NT2/D1 (cell line): ENCODE data around the gene FBXL22.

Experiments used
- DNase-seq: peaks from one replicate; pipeline ENCODE4 v3.0.0-alpha.2; 2011; ENCODE audit warnings: low read depth, low spot score
- H3K27me3 ChIP-seq: 2 replicates; pipeline ENCODE4 v1.6.0; 2011; ENCODE audit warnings: mild to moderate bottlenecking; ENCODE audit not compliant: insufficient read length, insufficient read depth
- H3K36me3 ChIP-seq: 2 replicates; pipeline ENCODE4 v1.6.1; 2011; ENCODE audit warnings: mild to moderate bottlenecking, low read length, mixed read lengths; ENCODE audit not compliant: insufficient read depth, insufficient read length
- H3K4me1 ChIP-seq: 2 replicates; pipeline ENCODE4 v1.5.1; 2011; ENCODE audit not compliant: insufficient read depth, insufficient read length
- H3K4me3 ChIP-seq: 2 replicates; pipeline ENCODE4 v1.5.1; 2011; ENCODE audit warnings: low read depth; ENCODE audit not compliant: insufficient read length
- H3K9ac ChIP-seq: 2 replicates; pipeline ENCODE4 v1.6.0; 2011; ENCODE audit warnings: low read depth; ENCODE audit not compliant: insufficient read length
- H3K9me3 ChIP-seq: 2 replicates; pipeline ENCODE4 v1.5.1; 2011; ENCODE audit warnings: mild to moderate bottlenecking, low read length; ENCODE audit not compliant: insufficient read depth
- SUZ12 ChIP-seq: IDR thresholded peaks from 2 replicates; pipeline ENCODE4 v1.6.1; 2011; ENCODE audit not compliant: insufficient read length, insufficient read depth; ENCODE audit errors: extremely low read depth
- YY1 ChIP-seq: IDR thresholded peaks from 2 replicates; pipeline ENCODE4 v1.6.1; 2011; ENCODE audit not compliant: insufficient read length, insufficient read depth
- ZNF274 ChIP-seq: IDR thresholded peaks from 2 replicates; pipeline ENCODE4 v1.6.1; 2011; ENCODE audit warnings: mild to moderate bottlenecking, low read depth, low read length

Gene FBXL22

GRCh38 chr15:63597038-63597790 is at the start of gene FBXL22:
FBXL22 (plus strand) TSS chr15:63597387; CDS start chr15:63597393, 6 bp downstream.
- H3K9me3 ChIP-seq: no peaks in the 10 kb centered on the region
- TF ChIP-seq SUZ12: no peak
- no peak for TF ChIP-seq YY1
- no peak for TF ChIP-seq ZNF274
- H3K27me3 ChIP-seq: peaks cover 13% of the 10 kb centered on the region
- H3K36me3 ChIP-seq: peaks cover 8% of the 10 kb centered on the region
- H3K9ac ChIP-seq: no peak within 1 kb of the TSS
- peaks cover 10% of the 10 kb centered on the region for H3K4me1 ChIP-seq
- H3K4me3 ChIP-seq: no peak within 1 kb of the TSS
- DNase-seq: no peak

- Histone ChIP-seq H3K36me3 (no peaks in the 10 kb centered on the region), H3K4me3 (no peak overlapping the region), H3K4me1 (no peaks in the 10 kb centered on the region), H3K9ac (no peak overlapping the region), H3K9me3 (no peaks in the 10 kb centered on the region), H3K27me3 (no peaks in the 10 kb centered on the region)
- TF ChIP-seq ZNF274: no peak
- no peak for TF ChIP-seq YY1
- no peak for TF ChIP-seq SUZ12
- no peak for DNase-seq
These were observed 45.8 kb upstream of the FBXL22 start for GRCh38 chr15:63551400-63551799.

GRCh38 chr15:63553388-63553791 is 43.8 kb upstream of the FBXL22 start:
- TF ChIP-seq ZNF274 (no peak), YY1 (no peak), SUZ12 (no peak)
- Histone ChIP-seq H3K4me1 (no peaks in the 10 kb centered on the region), H3K4me3 (no peak overlapping the region), H3K27me3 (no peaks in the 10 kb centered on the region), H3K9ac (no peak overlapping the region), H3K36me3 (peaks cover 12% of the 10 kb centered on the region), H3K9me3 (no peaks in the 10 kb centered on the region)
- DNase-seq: no peak

- DNase-seq: no peak
- Histone ChIP-seq H3K4me1 (no peaks in the 10 kb centered on the region), H3K36me3 (peaks cover 12% of the 10 kb centered on the region), H3K4me3 (no peak overlapping the region), H3K27me3 (no peaks in the 10 kb centered on the region), H3K9me3 (no peaks in the 10 kb centered on the region), H3K9ac (no peak overlapping the region)
- TF ChIP-seq YY1 (no peak), SUZ12 (no peak), ZNF274 (no peak)
These were observed 42.8 kb upstream of the FBXL22 start for GRCh38 chr15:63554337-63554927.

GRCh38 chr15:63555507-63555906 is 41.7 kb upstream of the FBXL22 start:
- Histone ChIP-seq H3K27me3 (no peaks in the 10 kb centered on the region), H3K36me3 (peaks cover 17% of the 10 kb centered on the region), H3K4me3 (no peak overlapping the region), H3K4me1 (no peaks in the 10 kb centered on the region), H3K9ac (no peak overlapping the region), H3K9me3 (no peaks in the 10 kb centered on the region)
- DNase-seq: no peak
- no peak for TF ChIP-seq SUZ12
- TF ChIP-seq YY1: no peak
- no peak for TF ChIP-seq ZNF274

- no peak overlapping the region for H3K9ac ChIP-seq
- no peaks in the 10 kb centered on the region for H3K27me3 ChIP-seq
- no peak for DNase-seq
- TF ChIP-seq YY1 (no peak), SUZ12 (no peak), ZNF274 (no peak)
- H3K4me3 ChIP-seq: no peak overlapping the region
- H3K36me3 ChIP-seq: peaks cover 18% of the 10 kb centered on the region
- no peaks in the 10 kb centered on the region for H3K9me3 ChIP-seq
- H3K4me1 ChIP-seq: no peaks in the 10 kb centered on the region
These were observed 40.9 kb upstream of the FBXL22 start for GRCh38 chr15:63556246-63556645.

- Histone ChIP-seq H3K9ac (no peak overlapping the region), H3K4me1 (no peaks in the 10 kb centered on the region), H3K36me3 (peaks cover 23% of the 10 kb centered on the region), H3K27me3 (no peaks in the 10 kb centered on the region), H3K4me3 (no peak overlapping the region), H3K9me3 (no peaks in the 10 kb centered on the region)
- DNase-seq: no peak
- no peak for TF ChIP-seq YY1
- TF ChIP-seq SUZ12: no peak
- TF ChIP-seq ZNF274: no peak
These were observed 40.5 kb upstream of the FBXL22 start for GRCh38 chr15:63556736-63557135.

GRCh38 chr15:63559753-63560152 is 37.4 kb upstream of the FBXL22 start:
- no peaks in the 10 kb centered on the region for H3K4me1 ChIP-seq
- no peaks in the 10 kb centered on the region for H3K27me3 ChIP-seq
- no peaks in the 10 kb centered on the region for H3K9me3 ChIP-seq
- TF ChIP-seq SUZ12: no peak
- no peak for TF ChIP-seq ZNF274
- no peak for TF ChIP-seq YY1
- peaks cover 48% of the 10 kb centered on the region for H3K36me3 ChIP-seq
- DNase-seq: no peak
- no peak overlapping the region for H3K9ac ChIP-seq
- no peak overlapping the region for H3K4me3 ChIP-seq
